Measurements from ENCODE around the gene RAPGEF3. TPM values are rescaled to one million over a fixed set of nuclear protein-coding genes. Genes with fewer than 3 reads are reported as not detected.

RAPGEF3 gene
- polyA plus RNA-seq, 1 experiment = 2.4 TPM

DNA sequence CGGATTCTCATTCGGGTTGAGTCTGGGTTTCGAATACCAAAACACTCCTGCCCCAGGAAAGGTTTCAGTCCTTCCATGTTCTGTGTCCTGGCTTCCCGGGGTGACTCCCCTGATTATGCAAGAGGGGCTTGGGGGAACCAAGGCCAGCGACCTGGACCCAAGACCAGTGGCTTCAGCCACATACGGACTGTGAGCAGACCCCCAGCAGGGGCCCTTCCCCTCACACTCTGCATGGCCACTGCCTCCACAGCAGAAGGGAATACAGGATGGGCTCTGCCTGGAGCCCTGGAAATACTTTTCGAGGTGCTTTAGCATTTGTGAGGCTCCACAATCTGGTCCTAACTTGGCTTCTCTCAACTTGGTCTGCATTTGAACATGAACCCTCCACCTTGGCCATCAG, 41.9 kb upstream of the RAPGEF3 start:
- no peak for DNase-seq (ENCODE audit: low read depth)
- Histone ChIP-seq H3K27me3 (ENCODE audit: control insufficient read depth, insufficient read depth, low read length) (no peaks in the 10 kb centered on the region), H3K4me3 (ENCODE audit: low read depth, low read length) (no peak overlapping the region), H3K36me3 (ENCODE audit: control insufficient read depth, insufficient read depth, low read length) (peaks cover 40% of the 10 kb centered on the region)
- ChIA-PET CTCF (interaction anchor here (1.1 to 13.2 kb wide), 5 partner anchors 11 to 35 kb away, joined by 3 to 174 read pairs (median 4); no protein-coding TSS in a partner anchor), POLR2A (no interaction called here)
- TF ChIP-seq, protein P1, sequence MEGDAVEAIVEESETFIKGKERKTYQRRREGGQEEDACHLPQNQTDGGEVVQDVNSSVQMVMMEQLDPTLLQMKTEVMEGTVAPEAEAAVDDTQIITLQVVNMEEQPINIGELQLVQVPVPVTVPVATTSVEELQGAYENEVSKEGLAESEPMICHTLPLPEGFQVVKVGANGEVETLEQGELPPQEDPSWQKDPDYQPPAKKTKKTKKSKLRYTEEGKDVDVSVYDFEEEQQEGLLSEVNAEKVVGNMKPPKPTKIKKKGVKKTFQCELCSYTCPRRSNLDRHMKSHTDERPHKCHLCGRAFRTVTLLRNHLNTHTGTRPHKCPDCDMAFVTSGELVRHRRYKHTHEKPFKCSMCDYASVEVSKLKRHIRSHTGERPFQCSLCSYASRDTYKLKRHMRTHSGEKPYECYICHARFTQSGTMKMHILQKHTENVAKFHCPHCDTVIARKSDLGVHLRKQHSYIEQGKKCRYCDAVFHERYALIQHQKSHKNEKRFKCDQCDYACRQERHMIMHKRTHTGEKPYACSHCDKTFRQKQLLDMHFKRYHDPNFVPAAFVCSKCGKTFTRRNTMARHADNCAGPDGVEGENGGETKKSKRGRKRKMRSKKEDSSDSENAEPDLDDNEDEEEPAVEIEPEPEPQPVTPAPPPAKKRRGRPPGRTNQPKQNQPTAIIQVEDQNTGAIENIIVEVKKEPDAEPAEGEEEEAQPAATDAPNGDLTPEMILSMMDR (IDR thresholded peaks at IDR 0.05; ENCODE audit: insufficient read depth, low read depth, low read length) = no peak

DNA sequence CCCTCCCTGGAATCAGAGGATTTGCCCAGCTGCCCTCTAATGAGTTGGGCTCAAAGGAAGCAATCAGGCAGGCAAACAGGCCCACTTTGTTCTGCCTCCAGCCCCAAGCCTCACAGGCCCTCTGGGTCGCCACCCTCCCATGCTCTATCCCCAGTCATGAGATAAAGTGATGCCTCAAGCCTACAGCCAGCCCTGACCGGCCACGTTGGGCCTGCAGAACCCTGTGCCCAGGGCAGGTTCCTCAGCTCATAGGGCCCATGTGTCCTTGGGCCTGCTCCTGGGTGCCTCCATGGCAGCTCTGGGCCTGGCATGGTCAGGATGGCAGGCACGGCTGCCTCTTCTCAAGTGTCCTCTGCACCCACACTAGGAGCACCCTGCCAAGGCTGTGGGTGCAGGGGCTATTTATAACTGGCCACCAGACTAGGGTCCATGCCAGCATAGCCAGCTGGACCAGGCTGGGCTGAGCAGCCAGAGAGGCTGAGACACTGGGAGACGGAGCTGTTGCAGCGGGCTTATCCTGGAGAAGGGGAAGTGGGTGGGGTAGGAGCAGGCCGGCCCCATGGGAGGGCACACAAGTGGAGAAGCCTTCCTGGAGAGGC, 40.8 kb upstream of the RAPGEF3 start:
- Histone ChIP-seq H3K36me3 (ENCODE audit: control insufficient read depth, insufficient read depth, low read length) (peaks cover 44% of the 10 kb centered on the region), H3K4me3 (ENCODE audit: low read depth, low read length) (no peak overlapping the region), H3K27me3 (ENCODE audit: control insufficient read depth, insufficient read depth, low read length) (no peaks in the 10 kb centered on the region)
- TF ChIP-seq, protein P1 (IDR thresholded peaks at IDR 0.05; ENCODE audit: insufficient read depth, low read depth, low read length) = no peak
- ChIA-PET POLR2A (no interaction called here), CTCF (interaction anchor here (0.6 to 13.2 kb wide), 6 partner anchors 10 to 84 kb away, joined by 3 to 174 read pairs (median 4); no protein-coding TSS in a partner anchor)
- DNase-seq (ENCODE audit: low read depth) = no peak

DNA sequence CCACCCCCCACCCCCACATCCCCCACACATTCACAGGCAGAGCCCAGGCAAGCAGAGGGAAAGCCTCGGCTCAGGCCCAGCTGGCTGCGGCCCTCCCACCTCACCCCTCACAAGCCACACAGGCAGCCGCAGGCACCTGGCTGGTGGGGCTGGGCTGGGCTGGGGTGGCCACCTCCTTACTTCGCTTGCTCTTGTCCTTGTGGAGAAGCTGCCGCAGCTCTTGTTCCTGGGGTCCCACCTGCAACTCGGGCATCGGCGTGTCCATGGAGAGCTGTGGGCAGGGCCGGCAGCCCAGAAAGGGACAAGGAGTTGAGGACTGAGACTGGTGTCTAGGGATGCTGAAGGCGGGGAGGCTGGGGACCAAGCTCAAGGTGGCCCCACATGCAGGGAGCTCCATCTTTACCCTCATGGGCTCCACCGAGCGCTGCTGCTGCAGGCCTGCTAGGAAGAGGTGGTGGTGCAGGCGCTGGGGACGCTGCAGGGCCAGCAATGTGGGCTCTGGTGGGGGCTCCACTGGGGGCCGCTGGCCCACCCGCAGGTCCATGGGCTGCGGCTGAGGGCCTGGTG, 39.8 kb upstream of the RAPGEF3 start:
- CTCF ChIA-PET = interaction anchor here (0.9 to 13.2 kb wide), 4 partner anchors 19 to 95 kb away, joined by 3 to 174 read pairs (median 6); no protein-coding TSS in a partner anchor
- Histone ChIP-seq H3K36me3 (ENCODE audit: control insufficient read depth, insufficient read depth, low read length) (peaks cover 49% of the 10 kb centered on the region), H3K27me3 (ENCODE audit: control insufficient read depth, insufficient read depth, low read length) (no peaks in the 10 kb centered on the region)

DNA sequence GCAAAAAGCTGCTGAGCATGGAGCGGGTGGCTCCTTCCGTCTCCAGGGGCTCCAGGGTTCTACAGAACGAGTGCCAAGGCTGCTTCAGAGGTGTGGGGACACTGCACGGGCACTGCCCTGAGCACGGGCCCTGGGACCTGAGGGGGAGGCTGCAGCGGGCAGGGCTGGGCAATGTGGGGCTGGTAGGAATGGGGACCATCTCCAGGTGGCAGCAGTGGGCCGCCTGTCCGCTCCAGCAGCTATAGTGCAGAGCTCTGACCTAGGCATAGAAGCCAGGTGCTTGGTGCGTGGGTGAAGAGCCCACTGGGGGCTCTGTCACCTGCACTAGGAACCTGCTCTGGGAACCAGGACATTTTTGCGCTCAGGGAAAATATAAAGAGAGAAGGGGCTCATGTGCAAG, 38.8 kb upstream of the RAPGEF3 start:
- TF ChIP-seq, protein P1 (IDR thresholded peaks at IDR 0.05; ENCODE audit: insufficient read depth, low read depth, low read length) = peak; percentile 29
- H3K27me3 ChIP-seq (ENCODE audit: control insufficient read depth, insufficient read depth, low read length) = no peaks in the 10 kb centered on the region
- DNase-seq (ENCODE audit: low read depth) = no peak
- peaks cover 50% of the 10 kb centered on the region for H3K36me3 ChIP-seq (ENCODE audit: control insufficient read depth, insufficient read depth, low read length)
- POLR2A ChIA-PET = no interaction called here
- H3K4me3 ChIP-seq (ENCODE audit: low read depth, low read length) = no peak overlapping the region
- CTCF ChIA-PET = interaction anchor here (0.7 to 13.2 kb wide), 2 partner anchors 15 to 38 kb away, joined by 3 to 174 read pairs; no protein-coding TSS in a partner anchor

More for the DNA sequence above, 39.8 kb upstream of the RAPGEF3 start:
- no peak overlapping the region for H3K4me3 ChIP-seq (ENCODE audit: low read depth, low read length)
- POLR2A ChIA-PET = no interaction called here
- DNase-seq (ENCODE audit: low read depth) = no peak
- TF ChIP-seq, protein P1 (IDR thresholded peaks at IDR 0.05; ENCODE audit: insufficient read depth, low read depth, low read length) = no peak

DNA sequence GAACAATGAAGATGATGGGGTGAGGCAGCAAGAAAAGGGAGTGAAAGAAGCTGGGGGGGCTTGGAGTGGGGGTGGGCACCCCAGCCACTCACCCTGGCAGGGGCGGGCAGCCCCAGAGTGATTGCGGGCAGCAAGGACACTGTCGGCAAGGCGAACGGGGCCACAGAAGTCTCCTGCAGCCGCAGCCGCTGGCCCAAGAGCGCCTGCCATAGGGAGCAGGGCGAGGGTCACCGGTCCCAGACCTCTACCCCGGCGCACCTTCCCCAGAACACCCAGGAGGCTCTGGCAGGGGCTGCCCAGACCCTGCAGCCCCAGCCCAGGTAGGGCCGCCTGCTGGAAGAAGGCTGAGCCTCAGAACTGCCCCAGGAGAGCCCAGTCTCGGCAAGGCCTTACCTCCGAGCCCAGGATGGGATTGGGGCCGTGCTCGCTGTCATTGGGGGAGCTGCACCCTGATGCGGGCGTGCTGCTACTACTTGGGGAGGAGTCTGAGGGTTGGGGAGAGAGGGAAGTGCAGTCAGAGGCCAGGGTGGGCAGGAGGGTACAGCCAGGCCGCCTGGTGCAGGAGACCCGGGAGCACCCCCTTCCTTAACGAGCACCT, 37.2 kb upstream of the RAPGEF3 start:
- no peaks in the 10 kb centered on the region for H3K27me3 ChIP-seq (ENCODE audit: control insufficient read depth, insufficient read depth, low read length)
- TF ChIP-seq, protein P1 (IDR thresholded peaks at IDR 0.05; ENCODE audit: insufficient read depth, low read depth, low read length) = no peak
- CTCF ChIA-PET = no interaction called here
- POLR2A ChIA-PET = no interaction called here
- peaks cover 61% of the 10 kb centered on the region for H3K36me3 ChIP-seq (ENCODE audit: control insufficient read depth, insufficient read depth, low read length)
- no peak overlapping the region for H3K4me3 ChIP-seq (ENCODE audit: low read depth, low read length)
- DNase-seq (ENCODE audit: low read depth) = no peak
